CD4-positive, CD25-positive, alpha-beta regulatory T cell (primary cell): ENCODE results near the gene L3MBTL4. TPM values are rescaled to one million over a fixed set of nuclear protein-coding genes. Genes with fewer than 3 reads are reported as not detected.
"Not testable (repeated sequence)": the region's sequence is repeated elsewhere in the genome, so short reads cannot be mapped to it uniquely, and the experiment has no call there.

ENCODE experiments used
- ATAC-seq, 2 donors: fragments of 150-1000 bp; cut with Tn5 transposase; one replicate each; pipeline ENCODE4 v1.10.0; 2021; ENCODE audit warnings: low read depth in 2 of 2, moderate number of reproducible peaks in 2 of 2, moderate library complexity in 1 of 2
- DNase-seq, 3 donors: peaks; one replicate each; pipeline versions ENCODE4 v3.0.0 to v3.0.0-alpha.2; 2012 to 2022; ENCODE audit warnings: mixed read lengths in 1 of 3
- H3K27ac ChIP-seq: one replicate; pipeline ENCODE4 v1.7.0; 2013; ENCODE audit warnings: mild to moderate bottlenecking, low read length; ENCODE audit not compliant: insufficient read depth, poor library complexity, severe bottlenecking
- H3K27me3 ChIP-seq: one replicate; pipeline ENCODE4 v1.7.0; 2013; ENCODE audit warnings: low read length; ENCODE audit not compliant: control insufficient read depth, insufficient read depth
- H3K36me3 ChIP-seq: one replicate; pipeline ENCODE4 v1.7.0; 2013; ENCODE audit warnings: mild to moderate bottlenecking, low read length, moderate library complexity; ENCODE audit not compliant: control insufficient read depth, insufficient read depth
- H3K4me1 ChIP-seq: 2 replicates; pipeline ENCODE4 v1.7.0; 2013; ENCODE audit warnings: mild to moderate bottlenecking, low read length; ENCODE audit not compliant: insufficient read depth, control insufficient read depth, poor library complexity, severe bottlenecking
- H3K4me3 ChIP-seq: one replicate; pipeline ENCODE4 v1.7.0; 2013; ENCODE audit warnings: low read depth, mild to moderate bottlenecking, low read length, moderate library complexity
- H3K9me3 ChIP-seq, 2 experiments: 1 replicate in 1 of 2; 2 replicates in 1 of 2; pipeline ENCODE4 v1.7.0; 2013; ENCODE audit warnings: low read length in 2 of 2, mild to moderate bottlenecking in 1 of 2, moderate library complexity in 1 of 2; ENCODE audit not compliant: control insufficient read depth in 2 of 2
- H3K27ac Mint-ChIP-seq, 3 donors: one replicate each; pipeline ENCODE4 v1.8.0; 2020 to 2022; ENCODE audit warnings: mild to moderate bottlenecking in 3 of 3, mixed read lengths in 3 of 3, moderate library complexity in 2 of 3
- H3K27me3 Mint-ChIP-seq: one replicate; pipeline ENCODE4 v1.8.0; 2022; ENCODE audit warnings: mild to moderate bottlenecking, mixed read lengths
- H3K36me3 Mint-ChIP-seq: one replicate; pipeline ENCODE4 v1.8.0; 2020; ENCODE audit warnings: mixed read lengths
- H3K4me1 Mint-ChIP-seq, 4 donors: one replicate each; pipeline ENCODE4 v1.8.0; 2020 to 2022; ENCODE audit warnings: mixed read lengths in 4 of 4, mild to moderate bottlenecking in 1 of 4
- H3K4me3 Mint-ChIP-seq, 4 donors: one replicate each; pipeline ENCODE4 v1.8.0; 2020 to 2022; ENCODE audit warnings: mild to moderate bottlenecking in 4 of 4, mixed read lengths in 4 of 4, moderate library complexity in 3 of 4
- H3K9me3 Mint-ChIP-seq, 7 donors: one replicate each; pipeline ENCODE4 v1.8.0; 2020 to 2022; ENCODE audit warnings: mixed read lengths in 7 of 7, mild to moderate bottlenecking in 3 of 7, moderate library complexity in 2 of 7
- polyA plus RNA-seq, 4 donors: library from polyadenylated mRNA; unstranded; fragments of 300-500 nt; fragmentation: Illumina TruSeq; gene quantifications; one replicate each; pipeline ENCODE4 v1.2.3, GENCODE V29; 2021
- total RNA-seq: library from RNA; stranded (reverse); gene quantifications from one replicate; pipeline ENCODE4 v1.2.3, GENCODE V29; 2022

L3MBTL4 gene
- total and polyA plus RNA-seq, 5 donors from 2014 or later, result 2.1 TPM; not detected in 4

- Histone ChIP-seq H3K4me1 (no peaks in the 10 kb centered on the region), H3K36me3 (no peaks in the 10 kb centered on the region), H3K27ac (no peak overlapping the region), H3K4me3 (no peak overlapping the region), H3K27me3 (no peaks in the 10 kb centered on the region), H3K9me3 (no peaks in the 10 kb centered on the region)
- ATAC-seq (no peak), DNase-seq (no peak)
- Mint-ChIP-seq H3K36me3 (no peaks in the 10 kb centered on the region), H3K9me3 (peaks cover 0 to 19% (median 6%) of the 10 kb centered on the region in 7 donors), H3K4me3 (no peak overlapping the region), H3K4me1 (no peaks in the 10 kb centered on the region), H3K27me3 (no peaks in the 10 kb centered on the region), H3K27ac (no peak overlapping the region)
Measured at GRCh38 chr18:6389005-6389404, 25.7 kb downstream of the L3MBTL4 start.

- ATAC-seq, result no peak
- no peak overlapping the region for H3K27ac ChIP-seq
- Mint-ChIP-seq H3K4me1 (no peaks in the 10 kb centered on the region), H3K27me3 (no peaks in the 10 kb centered on the region), H3K36me3 (no peaks in the 10 kb centered on the region), H3K27ac (no peak overlapping the region), H3K4me3 (no peak overlapping the region), H3K9me3 (peaks cover 0 to 22% (median 4%) of the 10 kb centered on the region in 7 donors)
- no peaks in the 10 kb centered on the region for H3K27me3 ChIP-seq
- H3K4me1 ChIP-seq, result no peaks in the 10 kb centered on the region
- H3K36me3 ChIP-seq, result no peaks in the 10 kb centered on the region
- H3K9me3 ChIP-seq, result no peaks in the 10 kb centered on the region
- no peak overlapping the region for H3K4me3 ChIP-seq
- no peak for DNase-seq
Measured at GRCh38 chr18:6382963-6383362, 31.7 kb downstream of the L3MBTL4 start.

GRCh38 chr18:6377473-6377872 is 37.2 kb downstream of the L3MBTL4 start:
- H3K9me3 Mint-ChIP-seq, result peaks cover 0 to 25% (median 10%) of the 10 kb centered on the region in 7 donors
- not testable (repeated sequence) for H3K27me3 Mint-ChIP-seq, H3K27ac Mint-ChIP-seq, H3K9me3 ChIP-seq, H3K4me1 ChIP-seq, H3K4me1 Mint-ChIP-seq, H3K27me3 ChIP-seq, H3K4me3 Mint-ChIP-seq, H3K4me3 ChIP-seq, H3K36me3 Mint-ChIP-seq, DNase-seq, H3K27ac ChIP-seq, H3K36me3 ChIP-seq, ATAC-seq

- H3K36me3 Mint-ChIP-seq, result no peaks in the 10 kb centered on the region
- DNase-seq (no peak), ATAC-seq (no peak)
- Histone ChIP-seq H3K9me3 (no peaks in the 10 kb centered on the region), H3K36me3 (no peaks in the 10 kb centered on the region), H3K4me3 (no peak overlapping the region), H3K27ac (no peak overlapping the region), H3K27me3 (no peaks in the 10 kb centered on the region), H3K4me1 (no peaks in the 10 kb centered on the region)
- H3K27ac Mint-ChIP-seq, result no peak overlapping the region
- H3K27me3 Mint-ChIP-seq, result no peaks in the 10 kb centered on the region
- H3K9me3 Mint-ChIP-seq, result peaks cover 0 to 23% (median 10%) of the 10 kb centered on the region in 7 donors
- H3K4me3 Mint-ChIP-seq, result no peak overlapping the region
- no peaks in the 10 kb centered on the region for H3K4me1 Mint-ChIP-seq
Measured at GRCh38 chr18:6376433-6377229, 38.1 kb downstream of the L3MBTL4 start.

- Mint-ChIP-seq H3K27ac (no peak overlapping the region), H3K36me3 (no peaks in the 10 kb centered on the region), H3K4me1 (no peaks in the 10 kb centered on the region), H3K4me3 (no peak overlapping the region), H3K27me3 (no peaks in the 10 kb centered on the region), H3K9me3 (peaks cover 0 to 17% (median 10%) of the 10 kb centered on the region in 7 donors)
- H3K27ac ChIP-seq, result no peak overlapping the region
- no peaks in the 10 kb centered on the region for H3K36me3 ChIP-seq
- ATAC-seq (no peak), DNase-seq (no peak)
- no peaks in the 10 kb centered on the region for H3K27me3 ChIP-seq
- H3K4me3 ChIP-seq, result no peak overlapping the region
- H3K4me1 ChIP-seq, result no peaks in the 10 kb centered on the region
- H3K9me3 ChIP-seq, result no peaks in the 10 kb centered on the region
Measured at GRCh38 chr18:6374935-6375529, 39.7 kb downstream of the L3MBTL4 start.

- no peak overlapping the region for H3K27ac Mint-ChIP-seq
- Histone ChIP-seq H3K36me3 (no peaks in the 10 kb centered on the region), H3K27ac (no peak overlapping the region), H3K9me3 (no peaks in the 10 kb centered on the region), H3K4me3 (no peak overlapping the region), H3K27me3 (no peaks in the 10 kb centered on the region), H3K4me1 (no peaks in the 10 kb centered on the region)
- H3K27me3 Mint-ChIP-seq, result no peaks in the 10 kb centered on the region
- no peak overlapping the region for H3K4me3 Mint-ChIP-seq
- DNase-seq (no peak), ATAC-seq (no peak)
- H3K4me1 Mint-ChIP-seq, result peaks cover 0 to 1% (median 0%) of the 10 kb centered on the region in 4 donors
- peaks cover 2 to 17% (median 10%) of the 10 kb centered on the region in 7 donors for H3K9me3 Mint-ChIP-seq
- no peaks in the 10 kb centered on the region for H3K36me3 Mint-ChIP-seq
Measured at GRCh38 chr18:6374340-6374739, 40.4 kb downstream of the L3MBTL4 start.

GRCh38 chr18:6373187-6373586 is 41.5 kb downstream of the L3MBTL4 start:
- DNase-seq, result no peak
- H3K27ac ChIP-seq, result no peak overlapping the region
- no peaks in the 10 kb centered on the region for H3K27me3 Mint-ChIP-seq
- peaks cover 0 to 2% (median 0%) of the 10 kb centered on the region in 4 donors for H3K4me1 Mint-ChIP-seq
- no peak for ATAC-seq
- H3K9me3 ChIP-seq, result no peaks in the 10 kb centered on the region
- H3K36me3 Mint-ChIP-seq, result no peaks in the 10 kb centered on the region
- no peaks in the 10 kb centered on the region for H3K36me3 ChIP-seq
- H3K27me3 ChIP-seq, result no peaks in the 10 kb centered on the region
- H3K4me3 ChIP-seq, result no peak overlapping the region
- H3K4me1 ChIP-seq, result no peaks in the 10 kb centered on the region
- no peak overlapping the region for H3K4me3 Mint-ChIP-seq
- peaks cover 5 to 13% (median 6%) of the 10 kb centered on the region in 7 donors for H3K9me3 Mint-ChIP-seq
- H3K27ac Mint-ChIP-seq, result no peak overlapping the region
